Esophagus muscularis mucosa (tissue), 4 donors: ENCODE measurements around the gene MYO9B. TPM values are rescaled to one million over a fixed set of nuclear protein-coding genes. Genes with fewer than 3 reads are reported as not detected.

Source experiments
- DNase-seq: peaks from one replicate; pipeline ENCODE4 v3.0.0-alpha.2; 2017; ENCODE audit errors: extremely low spot score
- H3K27ac ChIP-seq, 4 donors: fragments of 200-600 bp; sonication (generic); replicated peaks in 1 of 4; 1 replicate in 3 of 4; 2 replicates in 1 of 4; pipeline ENCODE4 v1.5.1; 2016 to 2019; ENCODE audit warnings: mild to moderate bottlenecking in 1 of 4
- H3K27me3 ChIP-seq, 4 donors: fragments of 200-600 bp; sonication (generic); one replicate each; pipeline versions ENCODE4 v1.5.1 to v1.6.0; 2016 to 2019
- H3K36me3 ChIP-seq, 4 donors: fragments of 200-600 bp; sonication (generic); one replicate each; pipeline ENCODE4 v1.5.1; 2016 to 2019
- H3K4me1 ChIP-seq, 4 donors: fragments of 200-600 bp; sonication (generic); one replicate each; pipeline ENCODE4 v1.5.1; 2016 to 2019
- H3K4me3 ChIP-seq, 4 donors: fragments of 200-600 bp; sonication (generic); 1 replicate in 2 of 4; 2 replicates in 2 of 4; pipeline ENCODE4 v1.5.1; 2016 to 2019; ENCODE audit warnings: mild to moderate bottlenecking in 4 of 4, moderate library complexity in 1 of 4
- H3K9me3 ChIP-seq, 4 donors: fragments of 200-600 bp; sonication (generic); 1 replicate in 3 of 4; 2 replicates in 1 of 4; pipeline ENCODE4 v1.5.1; 2016 to 2019
- CTCF ChIP-seq, 3 experiments: fragments of 200-600 bp in 2 of 3; fragments of 450-650 bp in 1 of 3; sonication (generic) in 2 of 3; IDR thresholded peaks; one replicate each; pipeline ENCODE4 v1.5.1; 2017 to 2019; ENCODE audit warnings: antibody characterized with exemption in 3 of 3, mild to moderate bottlenecking in 2 of 3, moderate library complexity in 1 of 3
- EP300 ChIP-seq: sonication (generic); formaldehyde crosslinking; IDR thresholded peaks from one replicate; pipeline ENCODE4 v1.6.1; 2017; ENCODE audit warnings: antibody characterized with exemption
- POLR2A ChIP-seq: fragments of 450-650 bp; IDR thresholded peaks from one replicate; pipeline ENCODE4 v1.6.1; 2017; ENCODE audit warnings: antibody characterized with exemption, moderate library complexity, mild to moderate bottlenecking, low read depth
- POLR2AphosphoS5 ChIP-seq, 2 donors: sonication (generic); formaldehyde crosslinking; IDR thresholded peaks; one replicate each; pipeline ENCODE4 v1.6.1; 2017; ENCODE audit warnings: antibody characterized with exemption in 2 of 2
- WGBS: methylation state at CpG from one replicate; pipeline ENCODE4 v1.1.5; 2018; 5-methylcytosine and 5-hydroxymethylcytosine counted together
- intact Hi-C: fragments of 100-400 bp; cut with DNase I; formaldehyde crosslinking; loops from one replicate; pipeline ENCODE4 v1.15.1; 2023
- total RNA-seq, 4 donors: library from RNA; depleted of rRNA; stranded (reverse); fragments of >200 nt; gene quantifications; one replicate each; pipeline versions ENCODE4 v1.1.0 to v1.2.1, GENCODE V29; 2016

MYO9B gene
- total RNA-seq, 4 donors from 2014 or later = 52.6 to 73.3 (median 57.7) TPM

DNA sequence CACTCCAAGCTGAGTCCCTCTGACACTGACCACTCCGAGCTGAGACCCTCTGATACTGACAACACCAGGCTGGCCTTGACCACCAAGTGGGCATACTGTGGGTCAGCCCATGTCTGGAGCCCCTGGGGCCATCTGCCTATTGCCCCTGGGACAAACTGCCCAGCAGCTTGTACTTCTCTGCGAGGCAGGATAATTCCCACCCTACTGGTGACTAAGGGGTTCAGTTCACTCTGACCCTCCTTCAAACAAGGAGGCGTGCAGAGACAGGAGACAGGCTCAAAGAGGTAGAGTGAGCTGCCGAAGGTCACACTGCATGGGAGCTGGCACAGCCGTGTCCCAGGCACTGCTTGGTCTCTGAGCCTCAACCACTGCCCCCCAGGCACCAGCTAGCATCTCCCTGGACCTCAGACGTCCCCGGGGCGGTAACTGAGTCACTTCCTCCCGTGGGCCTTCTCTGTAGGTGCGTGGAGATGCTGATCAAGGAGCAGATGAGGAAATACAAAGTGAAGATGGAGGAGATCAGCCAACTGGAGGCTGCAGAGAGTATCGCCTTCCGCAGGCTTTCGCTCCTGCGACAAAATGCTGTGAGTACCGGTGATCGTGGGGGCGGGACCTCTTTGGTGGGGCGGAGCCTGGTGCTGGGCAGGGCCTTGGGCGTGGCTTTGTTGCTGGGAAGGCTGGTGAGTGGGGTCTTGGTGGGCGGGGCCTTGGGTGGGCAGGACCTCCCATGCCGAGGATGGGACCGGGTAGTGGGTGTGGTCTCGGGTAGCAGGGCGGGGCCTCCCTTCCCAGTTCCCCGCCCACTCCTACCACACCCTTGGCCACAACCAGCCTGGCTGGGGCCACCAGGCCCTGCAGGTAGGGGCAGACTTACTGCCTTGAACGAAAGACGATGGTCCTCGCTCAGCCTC lies 133.8 kb downstream of the MYO9B start:
- Histone ChIP-seq H3K9me3 (no peaks in the 10 kb centered on the region), H3K27ac (no peak overlapping the region), H3K4me3 (no peak overlapping the region), H3K36me3 (peaks cover 22 to 90% (median 74%) of the 10 kb centered on the region in 4 donors), H3K27me3 (no peaks in the 10 kb centered on the region), H3K4me1 (peaks cover under 1 to 1% (median under 1%) of the 10 kb centered on the region in 4 donors)
- 73% methylated on average over 17 of the region's 28 CpGs for WGBS
- intact Hi-C loops = loop anchor here (10.0 kb wide), 1 partner anchor 135 kb away; the partner anchor contains the start of genes HAUS8 and MYO9B
- DNase-seq = no peak
- TF ChIP-seq CTCF (IDR thresholded peaks at IDR 0.05) (no peak), POLR2A (no peak), EP300 (no peak), POLR2AphosphoS5 (IDR thresholded peaks at IDR 0.05) (no peak)

DNA sequence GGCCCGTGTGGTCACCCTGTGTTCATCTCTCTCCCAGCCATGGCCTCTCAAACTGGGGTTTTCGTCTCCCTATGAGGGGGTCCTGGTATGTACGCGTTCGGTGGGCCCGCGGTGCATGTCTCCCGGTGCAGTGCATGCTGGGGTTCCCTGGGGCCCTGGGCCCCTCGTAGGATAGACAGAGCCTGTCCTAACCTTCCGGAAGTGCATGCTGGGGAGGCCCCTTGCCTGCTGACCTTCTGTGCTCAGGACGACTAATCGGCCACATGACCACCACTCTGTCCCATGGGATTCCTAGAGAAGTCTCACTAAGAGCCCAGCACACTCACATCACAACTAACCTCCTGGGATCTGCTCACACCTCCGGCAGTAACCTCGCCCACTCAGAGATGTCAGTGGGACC lies 134.7 kb downstream of the MYO9B start:
- Histone ChIP-seq H3K4me1 (peaks cover 7 to 8% (median 7%) of the 10 kb centered on the region in 4 donors), H3K27ac (no peak overlapping the region), H3K9me3 (no peaks in the 10 kb centered on the region), H3K27me3 (no peaks in the 10 kb centered on the region), H3K4me3 (no peak overlapping the region), H3K36me3 (peaks cover 22 to 81% (median 70%) of the 10 kb centered on the region in 4 donors)
- no peak for TF ChIP-seq EP300
- no peak for TF ChIP-seq POLR2A
- TF ChIP-seq POLR2AphosphoS5 (IDR thresholded peaks at IDR 0.05) = no peak
- no peak for TF ChIP-seq CTCF (IDR thresholded peaks at IDR 0.05)
- DNase-seq = no peak
- intact Hi-C loops = loop anchor here (10.0 kb wide), 1 partner anchor 135 kb away; the partner anchor contains the start of genes HAUS8 and MYO9B
- 83% methylated on average over 7 of the region's 14 CpGs for WGBS

GRCh38 chr19:17211547-17212446 lies 136.2 kb downstream of the MYO9B start:
- intact Hi-C loops = loop anchor here (10.0 kb wide), 1 partner anchor 137 kb away; the partner anchor contains the start of genes HAUS8 and MYO9B
- H3K4me1 ChIP-seq = peaks cover 14 to 20% (median 17%) of the 10 kb centered on the region in 4 donors
- TF ChIP-seq CTCF (IDR thresholded peaks at IDR 0.05) (no peak), EP300 (no peak), POLR2A (no peak), POLR2AphosphoS5 (IDR thresholded peaks at IDR 0.05) (no peak)
- H3K27me3 ChIP-seq = no peaks in the 10 kb centered on the region
- DNase-seq = no peak
- H3K9me3 ChIP-seq = no peaks in the 10 kb centered on the region
- H3K4me3 ChIP-seq = no peak overlapping the region
- H3K36me3 ChIP-seq = peaks cover 14 to 71% (median 62%) of the 10 kb centered on the region in 4 donors
- H3K27ac ChIP-seq = no peak overlapping the region
- 91% methylated on average over 22 of the region's 58 CpGs for WGBS

DNA sequence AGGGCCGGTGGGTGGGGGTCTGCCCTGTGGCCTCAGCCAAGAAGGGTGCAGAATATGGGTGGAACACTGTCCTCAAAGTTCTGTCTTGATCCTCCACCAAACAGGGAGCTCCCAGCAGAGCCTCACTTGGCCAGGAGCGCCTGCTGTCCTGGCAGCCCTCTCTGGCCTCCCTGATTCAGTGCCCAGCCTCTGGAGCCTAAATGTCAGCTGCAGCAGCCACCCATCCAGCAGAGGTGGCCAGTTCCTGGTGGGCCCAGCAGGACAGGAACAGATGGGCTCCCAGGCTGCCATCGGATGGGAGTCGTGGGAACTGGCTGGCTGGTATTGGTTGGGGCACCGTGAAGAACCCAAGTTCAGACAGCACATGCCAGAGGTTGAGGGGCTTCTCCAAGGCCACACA lies 137.8 kb downstream of the MYO9B start:
- no peaks in the 10 kb centered on the region for H3K9me3 ChIP-seq
- TF ChIP-seq CTCF (IDR thresholded peaks at IDR 0.05) = no peak
- no peak for TF ChIP-seq POLR2AphosphoS5 (IDR thresholded peaks at IDR 0.05)
- TF ChIP-seq POLR2A = no peak
- TF ChIP-seq EP300 = no peak
- H3K36me3 ChIP-seq = peaks cover 14 to 71% (median 68%) of the 10 kb centered on the region in 4 donors
- no peak for DNase-seq
- no peak overlapping the region for H3K27ac ChIP-seq
- peaks cover 14 to 20% (median 17%) of the 10 kb centered on the region in 4 donors for H3K4me1 ChIP-seq
- no peak overlapping the region for H3K4me3 ChIP-seq
- intact Hi-C loops = loop anchor here (10.0 kb wide), 1 partner anchor 139 kb away; the partner anchor contains the start of genes HAUS8 and MYO9B
- no peaks in the 10 kb centered on the region for H3K27me3 ChIP-seq
- 96% methylated on average over 5 of the region's 5 CpGs for WGBS
